ENCODE data around the gene ERC2.

ERC2 gene

GRCh38 chr3:55497250-55497649, 971.0 kb downstream of the ERC2 start:
- no peak overlapping the region for H3K4me3 Mint-ChIP-seq

GRCh38 chr3:55494976-55495375, 973.3 kb downstream of the ERC2 start:
- Mint-ChIP-seq H3K36me3 (ENCODE audit: low read depth) (no peaks in the 10 kb centered on the region), H3K4me3 (no peak overlapping the region), H3K9me3 (no peaks in the 10 kb centered on the region), H3K27ac (no peak overlapping the region), H3K4me1 (ENCODE audit: low read depth) (no peaks in the 10 kb centered on the region), H3K27me3 (peaks cover 14% of the 10 kb centered on the region)
- DNase-seq, result no peak

More at GRCh38 chr3:55497250-55497649, 971.0 kb downstream of the ERC2 start:
- Mint-ChIP-seq H3K9me3 (no peaks in the 10 kb centered on the region), H3K27me3 (no peaks in the 10 kb centered on the region), H3K27ac (no peak overlapping the region), H3K36me3 (ENCODE audit: low read depth) (no peaks in the 10 kb centered on the region), H3K4me1 (ENCODE audit: low read depth) (no peaks in the 10 kb centered on the region)
- no peak for DNase-seq

- H3K9me3 Mint-ChIP-seq, result no peaks in the 10 kb centered on the region
- no peaks in the 10 kb centered on the region for H3K36me3 Mint-ChIP-seq (ENCODE audit: low read depth)
- H3K4me1 Mint-ChIP-seq (ENCODE audit: low read depth), result peaks cover 4% of the 10 kb centered on the region
- no peak overlapping the region for H3K27ac Mint-ChIP-seq
- no peak overlapping the region for H3K4me3 Mint-ChIP-seq
- peaks cover 30% of the 10 kb centered on the region for H3K27me3 Mint-ChIP-seq
- no peak for DNase-seq
Observed at GRCh38 chr3:55492976-55493375, 975.3 kb downstream of the ERC2 start.

- no peaks in the 10 kb centered on the region for H3K36me3 Mint-ChIP-seq (ENCODE audit: low read depth)
- H3K4me1 Mint-ChIP-seq (ENCODE audit: low read depth), result peaks cover 16% of the 10 kb centered on the region
- no peaks in the 10 kb centered on the region for H3K9me3 Mint-ChIP-seq
- no peak overlapping the region for H3K4me3 Mint-ChIP-seq
- DNase-seq, result no peak
- H3K27ac Mint-ChIP-seq, result no peak overlapping the region
- peaks cover 46% of the 10 kb centered on the region for H3K27me3 Mint-ChIP-seq
Observed at GRCh38 chr3:55491296-55491816, 976.9 kb downstream of the ERC2 start.

- H3K27me3 Mint-ChIP-seq, result peaks cover 55% of the 10 kb centered on the region
- no peak overlapping the region for H3K27ac Mint-ChIP-seq
- peaks cover 21% of the 10 kb centered on the region for H3K4me1 Mint-ChIP-seq (ENCODE audit: low read depth)
- no peak overlapping the region for H3K4me3 Mint-ChIP-seq
- H3K36me3 Mint-ChIP-seq (ENCODE audit: low read depth), result no peaks in the 10 kb centered on the region
- no peak for DNase-seq
- H3K9me3 Mint-ChIP-seq, result no peaks in the 10 kb centered on the region
Observed at GRCh38 chr3:55490276-55490913, 977.9 kb downstream of the ERC2 start.

GRCh38 chr3:55489798-55490132, 978.5 kb downstream of the ERC2 start:
- Mint-ChIP-seq H3K4me1 (ENCODE audit: low read depth) (peaks cover 24% of the 10 kb centered on the region), H3K27ac (no peak overlapping the region), H3K9me3 (no peaks in the 10 kb centered on the region), H3K36me3 (ENCODE audit: low read depth) (no peaks in the 10 kb centered on the region), H3K4me3 (no peak overlapping the region), H3K27me3 (peaks cover 60% of the 10 kb centered on the region)
- no peak for DNase-seq

- peaks cover 27% of the 10 kb centered on the region for H3K4me1 Mint-ChIP-seq (ENCODE audit: low read depth)
- H3K27me3 Mint-ChIP-seq, result peaks cover 73% of the 10 kb centered on the region
- H3K27ac Mint-ChIP-seq, result no peak overlapping the region
- no peak for DNase-seq
- H3K36me3 Mint-ChIP-seq (ENCODE audit: low read depth), result no peaks in the 10 kb centered on the region
- H3K4me3 Mint-ChIP-seq, result peak overlapping the region; percentile 48
- H3K9me3 Mint-ChIP-seq, result no peaks in the 10 kb centered on the region
Observed at GRCh38 chr3:55488398-55489055, 979.7 kb downstream of the ERC2 start.

- peaks cover 82% of the 10 kb centered on the region for H3K27me3 Mint-ChIP-seq
- H3K9me3 Mint-ChIP-seq, result no peaks in the 10 kb centered on the region
- no peak for DNase-seq
- peaks cover 31% of the 10 kb centered on the region for H3K4me1 Mint-ChIP-seq (ENCODE audit: low read depth)
- no peaks in the 10 kb centered on the region for H3K36me3 Mint-ChIP-seq (ENCODE audit: low read depth)
- no peak overlapping the region for H3K27ac Mint-ChIP-seq
- H3K4me3 Mint-ChIP-seq, result peak overlapping the region; percentile 67
Observed at GRCh38 chr3:55487381-55488241, 980.7 kb downstream of the ERC2 start.

GRCh38 chr3:55486857-55487380, 981.3 kb downstream of the ERC2 start, which contains the start of gene WNT5A:
Gene WNT5A, minus strand, starts transcription at chr3:55487306. Its CDS starts 321 bp downstream, at chr3:55486985.
- peaks cover 89% of the 10 kb centered on the region for H3K27me3 Mint-ChIP-seq

GRCh38 chr3:55486101-55486856, 982.0 kb downstream of the ERC2 start:
- Mint-ChIP-seq H3K9me3 (no peaks in the 10 kb centered on the region), H3K36me3 (ENCODE audit: low read depth) (no peaks in the 10 kb centered on the region), H3K4me1 (ENCODE audit: low read depth) (peaks cover 31% of the 10 kb centered on the region), H3K27ac (peak overlapping the region; percentile 47), H3K27me3 (peaks cover 91% of the 10 kb centered on the region), H3K4me3 (peak overlapping the region; percentile 25)
- no peak for DNase-seq

More at GRCh38 chr3:55486857-55487380, 981.3 kb downstream of the ERC2 start, which contains the start of gene WNT5A:
- peaks cover 31% of the 10 kb centered on the region for H3K4me1 Mint-ChIP-seq (ENCODE audit: low read depth)
- H3K36me3 Mint-ChIP-seq (ENCODE audit: low read depth), result no peaks in the 10 kb centered on the region
- H3K27ac Mint-ChIP-seq, result peak within 1 kb of the TSS; percentile 47
- H3K4me3 Mint-ChIP-seq, result peak within 1 kb of the TSS; percentile 67
- H3K9me3 Mint-ChIP-seq, result no peaks in the 10 kb centered on the region
- DNase-seq, result peak; percentile 32

- DNase-seq, result peak; percentile 50
- Mint-ChIP-seq H3K27ac (no peak overlapping the region), H3K4me3 (no peak overlapping the region), H3K36me3 (ENCODE audit: low read depth) (no peaks in the 10 kb centered on the region), H3K4me1 (ENCODE audit: low read depth) (peaks cover 33% of the 10 kb centered on the region), H3K27me3 (peaks cover 92% of the 10 kb centered on the region), H3K9me3 (peaks cover 3% of the 10 kb centered on the region)
Observed at GRCh38 chr3:55484801-55485791, 983.2 kb downstream of the ERC2 start.

- Mint-ChIP-seq H3K9me3 (peaks cover 3% of the 10 kb centered on the region), H3K36me3 (ENCODE audit: low read depth) (no peaks in the 10 kb centered on the region), H3K4me3 (no peak overlapping the region), H3K27ac (no peak overlapping the region), H3K4me1 (ENCODE audit: low read depth) (peaks cover 33% of the 10 kb centered on the region), H3K27me3 (peaks cover 94% of the 10 kb centered on the region)
- no peak for DNase-seq
Observed at GRCh38 chr3:55484191-55484689, 984.0 kb downstream of the ERC2 start.

All from activated T-cell treated with anti-CD3 and anti-CD28 coated beads, Interleukin-2, amount 50 U/mL, for 24 hours (primary cell).